ENCODE data around the gene EIF2D.

Gene EIF2D

DNA sequence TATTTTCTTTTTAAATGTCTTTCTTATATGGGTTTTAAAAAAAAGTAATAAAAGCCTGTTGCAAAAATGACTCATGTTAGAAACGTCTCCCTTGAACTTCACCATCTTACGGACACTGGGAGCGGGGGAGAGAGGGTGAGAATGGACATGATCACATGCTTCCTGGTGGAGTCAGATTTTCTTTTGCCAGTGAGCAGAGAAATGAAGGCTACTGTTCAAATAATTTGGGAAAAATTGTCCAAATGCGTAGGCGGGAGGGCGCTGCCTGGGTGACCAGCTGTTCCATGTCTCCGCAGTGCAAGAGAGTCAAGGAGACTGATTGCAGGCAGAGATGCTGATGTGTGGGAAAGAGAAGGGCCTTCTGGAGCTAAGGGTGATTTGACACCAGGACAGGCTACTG lies 23.1 kb downstream of the EIF2D start:
- Histone ChIP-seq H3K4me1 (ENCODE audit: control insufficient read depth in 1 of 2, insufficient read depth in 2 of 2, low read length in 2 of 2) (no peaks in the 10 kb centered on the region), H3K9ac (ENCODE audit: low read depth in 1 of 2, low read length in 2 of 2) (no peak overlapping the region), H3K9me3 (ENCODE audit: control insufficient read depth in 1 of 2, low read length in 2 of 2) (no peaks in the 10 kb centered on the region), H3K4me3 (ENCODE audit: low read depth in 1 of 2, low read length in 2 of 2) (no peak overlapping the region), H3K27ac (ENCODE audit: low read depth, low read length) (no peak overlapping the region), H3K27me3 (ENCODE audit: control insufficient read depth in 1 of 2, insufficient read depth in 2 of 2, low read length in 2 of 2) (no peaks in the 10 kb centered on the region), H3K36me3 (ENCODE audit: control insufficient read depth in 1 of 2, insufficient read depth in 2 of 2, low read length in 2 of 2) (peaks cover 40 to 88% of the 10 kb centered on the region in 2 donors)

DNA sequence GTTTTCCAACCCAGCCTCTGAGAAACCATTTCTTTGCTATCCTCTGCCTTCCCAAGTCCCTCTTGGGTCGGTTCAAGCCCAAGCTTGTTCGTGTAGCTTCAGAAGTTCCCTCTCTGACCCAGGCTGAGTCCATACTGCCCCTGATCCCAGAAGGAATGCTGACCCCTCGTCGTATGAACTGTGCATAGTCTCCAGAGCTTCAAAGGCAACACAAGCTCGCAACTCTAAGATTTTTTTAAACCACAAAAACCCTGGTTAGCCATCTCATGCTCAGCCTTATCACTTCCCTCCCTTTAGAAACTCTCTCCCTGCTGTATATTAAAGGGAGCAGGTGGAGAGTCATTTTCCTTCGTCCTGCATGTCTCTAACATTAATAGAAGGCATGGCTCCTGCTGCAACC lies 23.8 kb downstream of the EIF2D start:
- no peak overlapping the region for H3K27ac ChIP-seq (ENCODE audit: low read depth, low read length)
- H3K36me3 ChIP-seq (ENCODE audit: control insufficient read depth in 1 of 2, insufficient read depth in 2 of 2, low read length in 2 of 2): peaks cover 36 to 81% of the 10 kb centered on the region in 2 donors
- H3K9ac ChIP-seq (ENCODE audit: low read depth in 1 of 2, low read length in 2 of 2): no peak overlapping the region

DNA sequence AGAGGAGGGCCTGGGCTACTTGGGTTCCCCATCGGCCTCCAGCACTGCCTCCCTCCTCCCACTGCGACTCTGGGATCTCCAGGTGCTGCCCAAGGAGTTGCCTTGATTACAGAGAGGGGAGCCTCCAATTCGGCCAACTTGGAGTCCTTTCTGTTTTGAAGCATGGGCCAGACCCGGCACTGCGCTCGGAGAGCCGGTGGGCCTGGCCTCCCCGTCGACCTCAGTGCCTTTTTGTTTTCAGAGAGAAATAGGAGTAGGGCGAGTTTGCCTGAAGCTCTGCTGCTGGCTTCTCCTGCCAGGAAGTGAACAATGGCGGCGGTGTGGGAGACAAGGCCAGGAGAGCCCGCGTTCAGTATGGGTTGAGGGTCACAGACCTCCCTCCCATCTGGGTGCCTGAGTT lies 24.4 kb downstream of the EIF2D start:
- no peak overlapping the region for H3K9ac ChIP-seq (ENCODE audit: low read depth in 1 of 2, low read length in 2 of 2)
- H3K4me1 ChIP-seq (ENCODE audit: control insufficient read depth in 1 of 2, insufficient read depth in 2 of 2, low read length in 2 of 2): peaks cover 0 to 7% of the 10 kb centered on the region in 2 donors
- no peak overlapping the region for H3K27ac ChIP-seq (ENCODE audit: low read depth, low read length)
- no peaks in the 10 kb centered on the region for H3K9me3 ChIP-seq (ENCODE audit: control insufficient read depth in 1 of 2, low read length in 2 of 2)
- H3K4me3 ChIP-seq (ENCODE audit: low read depth in 1 of 2, low read length in 2 of 2): no peak overlapping the region
- no peaks in the 10 kb centered on the region for H3K27me3 ChIP-seq (ENCODE audit: control insufficient read depth in 1 of 2, insufficient read depth in 2 of 2, low read length in 2 of 2)
- peaks cover 30 to 75% of the 10 kb centered on the region in 2 donors for H3K36me3 ChIP-seq (ENCODE audit: control insufficient read depth in 1 of 2, insufficient read depth in 2 of 2, low read length in 2 of 2)

More for the DNA sequence above, 23.8 kb downstream of the EIF2D start:
- H3K9me3 ChIP-seq (ENCODE audit: control insufficient read depth in 1 of 2, low read length in 2 of 2): no peaks in the 10 kb centered on the region
- H3K4me3 ChIP-seq (ENCODE audit: low read depth in 1 of 2, low read length in 2 of 2): no peak overlapping the region
- peaks cover 0 to 1% of the 10 kb centered on the region in 2 donors for H3K4me1 ChIP-seq (ENCODE audit: control insufficient read depth in 1 of 2, insufficient read depth in 2 of 2, low read length in 2 of 2)
- H3K27me3 ChIP-seq (ENCODE audit: control insufficient read depth in 1 of 2, insufficient read depth in 2 of 2, low read length in 2 of 2): no peaks in the 10 kb centered on the region

DNA sequence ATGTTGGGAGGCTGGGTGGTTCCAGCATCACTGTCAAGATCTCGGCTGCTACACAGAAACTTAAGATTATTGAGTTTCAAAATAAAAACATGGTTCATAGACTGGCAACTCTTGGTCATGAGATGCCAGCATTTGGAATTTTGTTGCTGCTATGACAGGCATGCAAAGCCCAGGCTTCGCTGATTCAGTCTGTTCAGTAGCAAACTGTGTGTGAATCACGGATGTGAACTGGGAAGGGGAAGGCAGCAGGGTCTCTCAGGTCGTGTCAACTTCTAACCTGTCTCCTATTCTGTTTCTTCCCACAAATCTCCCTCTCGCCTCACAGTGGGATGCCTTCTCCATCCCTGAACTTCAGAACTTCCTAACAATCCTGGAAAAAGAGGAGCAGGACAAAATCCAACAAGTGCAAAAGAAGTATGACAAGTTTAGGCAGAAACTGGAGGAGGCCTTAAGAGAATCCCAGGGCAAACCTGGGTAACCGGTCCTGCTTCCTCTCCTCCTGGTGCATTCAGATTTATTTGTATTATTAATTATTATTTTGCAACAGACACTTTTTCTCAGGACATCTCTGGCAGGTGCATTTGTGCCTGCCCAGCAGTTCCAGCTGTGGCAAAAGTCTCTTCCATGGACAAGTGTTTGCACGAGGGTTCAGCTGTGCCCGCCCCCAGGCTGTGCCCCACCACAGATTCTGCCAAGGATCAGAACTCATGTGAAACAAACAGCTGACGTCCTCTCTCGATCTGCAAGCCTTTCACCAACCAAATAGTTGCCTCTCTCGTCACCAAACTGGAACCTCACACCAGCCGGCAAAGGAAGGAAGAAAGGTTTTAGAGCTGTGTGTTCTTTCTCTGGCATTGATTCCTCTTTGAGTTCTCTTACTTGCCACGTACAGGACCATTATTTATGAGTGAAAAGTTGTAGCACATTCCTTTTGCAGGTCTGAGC lies 25.5 kb downstream of the EIF2D start:
- Histone ChIP-seq H3K27ac (ENCODE audit: low read depth, low read length) (no peak overlapping the region), H3K4me3 (ENCODE audit: low read depth in 1 of 2, low read length in 2 of 2) (no peak overlapping the region), H3K27me3 (ENCODE audit: control insufficient read depth in 1 of 2, insufficient read depth in 2 of 2, low read length in 2 of 2) (no peaks in the 10 kb centered on the region), H3K9ac (ENCODE audit: low read depth in 1 of 2, low read length in 2 of 2) (no peak overlapping the region), H3K36me3 (ENCODE audit: control insufficient read depth in 1 of 2, insufficient read depth in 2 of 2, low read length in 2 of 2) (peaks cover 22 to 64% of the 10 kb centered on the region in 2 donors), H3K9me3 (ENCODE audit: control insufficient read depth in 1 of 2, low read length in 2 of 2) (no peaks in the 10 kb centered on the region), H3K4me1 (ENCODE audit: control insufficient read depth in 1 of 2, insufficient read depth in 2 of 2, low read length in 2 of 2) (peaks cover 3 to 13% of the 10 kb centered on the region in 2 donors)

DNA sequence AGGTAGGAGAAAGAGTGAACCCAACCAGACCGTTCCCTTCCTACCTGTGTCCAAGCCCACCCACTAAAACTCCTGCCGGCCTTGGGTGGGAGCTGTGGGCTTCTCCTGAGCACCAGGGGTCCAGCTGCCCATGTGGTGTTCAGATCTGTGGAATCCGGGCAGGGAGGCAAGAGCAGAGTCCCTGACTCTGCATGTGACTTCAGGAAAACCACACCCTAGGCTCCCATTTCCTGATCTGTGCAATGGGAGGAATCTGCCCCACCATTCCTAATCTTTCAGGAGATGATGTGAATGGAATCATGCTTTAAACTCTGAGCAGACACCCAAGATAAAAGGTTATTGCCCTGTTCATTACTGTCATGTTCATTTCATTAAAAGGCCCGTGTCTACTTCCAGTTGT lies 27.6 kb downstream of the EIF2D start:
- no peak overlapping the region for H3K9ac ChIP-seq (ENCODE audit: low read depth in 1 of 2, low read length in 2 of 2)
- peaks cover 10 to 27% of the 10 kb centered on the region in 2 donors for H3K4me1 ChIP-seq (ENCODE audit: control insufficient read depth in 1 of 2, insufficient read depth in 2 of 2, low read length in 2 of 2)
- no peaks in the 10 kb centered on the region for H3K9me3 ChIP-seq (ENCODE audit: control insufficient read depth in 1 of 2, low read length in 2 of 2)
- peaks cover 14 to 50% of the 10 kb centered on the region in 2 donors for H3K36me3 ChIP-seq (ENCODE audit: control insufficient read depth in 1 of 2, insufficient read depth in 2 of 2, low read length in 2 of 2)
- H3K4me3 ChIP-seq (ENCODE audit: low read depth in 1 of 2, low read length in 2 of 2): no peak overlapping the region
- no peak overlapping the region for H3K27ac ChIP-seq (ENCODE audit: low read depth, low read length)
- H3K27me3 ChIP-seq (ENCODE audit: control insufficient read depth in 1 of 2, insufficient read depth in 2 of 2, low read length in 2 of 2): no peaks in the 10 kb centered on the region

DNA sequence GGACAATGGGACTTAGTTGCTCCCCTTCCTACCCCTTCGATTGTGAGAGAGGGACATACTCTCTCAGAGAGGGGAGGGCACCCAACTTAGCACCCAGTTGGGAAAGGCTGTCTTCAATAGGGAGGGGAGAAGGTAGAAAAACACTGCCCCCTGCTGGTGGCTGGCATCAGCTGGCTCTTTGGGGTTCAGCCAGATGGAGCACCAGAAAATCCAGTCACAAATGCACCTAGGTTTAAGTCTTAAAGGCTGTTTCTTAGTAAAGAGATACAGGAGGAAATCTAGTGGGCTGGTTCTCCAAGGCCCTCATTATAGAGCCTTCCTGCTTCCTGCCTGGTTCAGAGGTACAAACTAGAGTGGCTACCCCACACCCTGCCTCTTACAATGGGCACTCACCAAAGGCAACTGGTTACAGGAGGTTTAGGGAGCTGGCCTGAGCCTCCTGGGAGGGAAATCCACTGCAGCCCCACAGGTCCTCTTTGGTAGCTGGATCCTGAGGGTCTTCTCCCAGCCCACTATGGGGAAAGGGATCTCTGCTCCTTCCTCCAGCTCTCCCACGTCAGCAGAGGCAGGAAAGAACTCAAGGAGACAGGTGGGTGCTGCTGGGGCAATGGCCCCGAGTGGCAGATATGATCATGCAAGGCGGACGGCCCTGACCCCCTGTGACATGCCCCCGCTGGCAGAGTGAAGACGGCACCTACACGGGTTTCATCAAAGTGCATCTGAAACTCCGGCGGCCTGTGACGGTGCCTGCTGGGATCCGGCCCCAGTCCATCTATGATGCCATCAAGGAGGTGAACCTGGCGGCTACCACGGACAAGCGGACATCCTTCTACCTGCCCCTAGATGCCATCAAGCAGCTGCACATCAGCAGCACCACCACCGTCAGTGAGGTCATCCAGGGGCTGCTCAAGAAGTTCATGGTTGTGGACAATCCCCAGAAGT lies 28.3 kb downstream of the EIF2D start:
- Histone ChIP-seq H3K9me3 (ENCODE audit: control insufficient read depth in 1 of 2, low read length in 2 of 2) (no peaks in the 10 kb centered on the region), H3K27ac (ENCODE audit: low read depth, low read length) (no peak overlapping the region), H3K9ac (ENCODE audit: low read depth in 1 of 2, low read length in 2 of 2) (peak overlapping the region in 1 of 2 donors; percentile 15), H3K36me3 (ENCODE audit: control insufficient read depth in 1 of 2, insufficient read depth in 2 of 2, low read length in 2 of 2) (peaks cover 11 to 43% of the 10 kb centered on the region in 2 donors), H3K4me3 (ENCODE audit: low read depth in 1 of 2, low read length in 2 of 2) (no peak overlapping the region), H3K4me1 (ENCODE audit: control insufficient read depth in 1 of 2, insufficient read depth in 2 of 2, low read length in 2 of 2) (peaks cover 15 to 29% of the 10 kb centered on the region in 2 donors), H3K27me3 (ENCODE audit: control insufficient read depth in 1 of 2, insufficient read depth in 2 of 2, low read length in 2 of 2) (no peaks in the 10 kb centered on the region)

DNA sequence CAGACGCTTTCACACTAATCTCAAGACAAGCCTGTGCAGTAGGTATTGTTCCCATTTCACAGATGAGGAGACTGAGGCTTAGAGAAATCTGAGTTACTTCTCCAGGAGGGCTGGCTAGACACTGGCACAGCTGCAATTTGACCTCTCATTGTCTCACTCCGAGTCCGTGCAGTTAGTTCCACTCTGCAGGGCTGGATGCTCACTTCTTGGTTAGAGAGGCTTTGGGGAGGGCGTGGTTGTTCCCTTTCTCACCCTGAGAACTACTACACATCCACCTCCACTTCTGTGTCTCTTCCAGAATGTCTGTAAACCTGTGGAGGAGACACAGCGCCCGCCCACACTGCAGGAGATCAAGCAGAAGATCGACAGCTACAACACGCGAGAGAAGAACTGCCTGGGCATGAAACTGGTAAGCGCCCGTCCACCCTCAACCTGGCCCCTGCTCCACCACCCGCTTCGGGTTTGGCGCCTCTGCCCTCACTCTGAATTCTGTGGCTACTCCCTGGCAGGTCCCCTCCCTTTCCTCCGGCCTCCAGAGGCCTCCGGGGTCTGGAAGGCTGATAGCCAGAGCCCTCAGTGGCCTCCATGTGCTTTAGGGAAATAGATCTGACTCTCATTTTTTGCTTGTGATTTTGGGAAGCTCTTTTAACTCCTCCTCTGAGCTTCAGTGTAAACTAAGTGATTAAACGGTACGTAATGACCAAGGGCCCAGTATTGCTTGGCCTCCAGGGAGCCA lies 29.1 kb downstream of the EIF2D start:
- H3K9me3 ChIP-seq (ENCODE audit: control insufficient read depth in 1 of 2, low read length in 2 of 2): no peaks in the 10 kb centered on the region
- no peak overlapping the region for H3K27ac ChIP-seq (ENCODE audit: low read depth, low read length)
- peaks cover 15 to 36% of the 10 kb centered on the region in 2 donors for H3K4me1 ChIP-seq (ENCODE audit: control insufficient read depth in 1 of 2, insufficient read depth in 2 of 2, low read length in 2 of 2)
- H3K36me3 ChIP-seq (ENCODE audit: control insufficient read depth in 1 of 2, insufficient read depth in 2 of 2, low read length in 2 of 2): peaks cover 4 to 36% of the 10 kb centered on the region in 2 donors
- no peak overlapping the region for H3K4me3 ChIP-seq (ENCODE audit: low read depth in 1 of 2, low read length in 2 of 2)
- no peaks in the 10 kb centered on the region for H3K27me3 ChIP-seq (ENCODE audit: control insufficient read depth in 1 of 2, insufficient read depth in 2 of 2, low read length in 2 of 2)
- H3K9ac ChIP-seq (ENCODE audit: low read depth in 1 of 2, low read length in 2 of 2): peak overlapping the region in 1 of 2 donors; percentile 15

DNA sequence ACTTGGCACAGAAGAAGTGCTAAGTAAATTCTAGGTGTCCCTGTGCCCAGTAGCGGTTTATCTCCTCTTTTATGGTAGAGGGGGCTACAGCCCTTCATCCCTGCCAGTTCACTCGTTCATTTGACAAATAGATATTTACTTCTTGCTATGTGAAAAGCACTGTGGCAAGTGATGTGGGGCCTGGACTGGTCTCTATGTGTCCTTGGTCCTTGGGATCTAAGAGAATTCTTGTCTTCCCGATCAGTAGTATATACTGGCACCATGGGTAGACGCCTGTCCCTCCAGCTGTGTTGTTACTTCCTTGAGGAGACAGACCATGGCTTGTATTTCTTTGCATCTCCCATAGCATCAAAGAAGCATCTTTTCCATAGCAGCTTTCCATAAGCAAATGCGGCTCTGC lies 29.7 kb downstream of the EIF2D start:
- H3K4me3 ChIP-seq (ENCODE audit: low read depth in 1 of 2, low read length in 2 of 2): peak overlapping the region in 1 of 2 donors; percentile 11
- H3K4me1 ChIP-seq (ENCODE audit: control insufficient read depth in 1 of 2, insufficient read depth in 2 of 2, low read length in 2 of 2): peaks cover 16 to 37% of the 10 kb centered on the region in 2 donors
- no peak overlapping the region for H3K27ac ChIP-seq (ENCODE audit: low read depth, low read length)
- H3K9ac ChIP-seq (ENCODE audit: low read depth in 1 of 2, low read length in 2 of 2): no peak overlapping the region
- H3K36me3 ChIP-seq (ENCODE audit: control insufficient read depth in 1 of 2, insufficient read depth in 2 of 2, low read length in 2 of 2): peaks cover 4 to 30% of the 10 kb centered on the region in 2 donors
- H3K9me3 ChIP-seq (ENCODE audit: control insufficient read depth in 1 of 2, low read length in 2 of 2): no peaks in the 10 kb centered on the region
- no peaks in the 10 kb centered on the region for H3K27me3 ChIP-seq (ENCODE audit: control insufficient read depth in 1 of 2, insufficient read depth in 2 of 2, low read length in 2 of 2)

DNA sequence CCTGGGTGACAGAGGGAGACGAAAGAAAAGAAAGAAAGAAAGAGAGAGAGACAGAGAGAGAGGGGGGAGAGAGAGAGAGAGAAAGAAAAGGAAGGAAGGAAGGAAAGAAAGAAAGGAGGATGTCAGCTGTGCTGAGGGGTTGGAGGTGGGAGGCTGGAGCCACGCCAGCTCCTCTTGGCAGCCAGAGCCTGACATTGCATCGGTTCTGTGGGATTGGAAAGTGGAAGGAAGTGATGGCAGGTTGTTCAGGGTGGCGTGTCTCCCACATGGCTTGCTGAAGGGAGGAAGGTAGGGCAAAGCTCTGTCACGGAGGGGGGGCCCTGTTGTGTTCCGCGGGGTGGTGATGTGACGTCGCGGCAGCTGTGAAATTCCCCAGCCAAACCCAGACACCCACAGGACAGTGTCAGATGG lies 30.7 kb downstream of the EIF2D start:
- Histone ChIP-seq H3K9ac (ENCODE audit: low read depth in 1 of 2, low read length in 2 of 2) (no peak overlapping the region), H3K9me3 (ENCODE audit: control insufficient read depth in 1 of 2, low read length in 2 of 2) (no peaks in the 10 kb centered on the region), H3K4me3 (ENCODE audit: low read depth in 1 of 2, low read length in 2 of 2) (peak overlapping the region in 1 of 2 donors; percentile 11), H3K36me3 (ENCODE audit: control insufficient read depth in 1 of 2, insufficient read depth in 2 of 2, low read length in 2 of 2) (peaks cover 4 to 23% of the 10 kb centered on the region in 2 donors), H3K4me1 (ENCODE audit: control insufficient read depth in 1 of 2, insufficient read depth in 2 of 2, low read length in 2 of 2) (peaks cover 21 to 45% of the 10 kb centered on the region in 2 donors), H3K27me3 (ENCODE audit: control insufficient read depth in 1 of 2, insufficient read depth in 2 of 2, low read length in 2 of 2) (no peaks in the 10 kb centered on the region), H3K27ac (ENCODE audit: low read depth, low read length) (no peak overlapping the region)

Measured in duodenal mucosa (tissue), 2 donors.